ENCODE data around the gene TXNDC9.
"Not testable (repeated sequence)": the region's sequence is repeated elsewhere in the genome, so short reads cannot be mapped to it uniquely, and the experiment has no call there.

The TXNDC9 gene, protein sequence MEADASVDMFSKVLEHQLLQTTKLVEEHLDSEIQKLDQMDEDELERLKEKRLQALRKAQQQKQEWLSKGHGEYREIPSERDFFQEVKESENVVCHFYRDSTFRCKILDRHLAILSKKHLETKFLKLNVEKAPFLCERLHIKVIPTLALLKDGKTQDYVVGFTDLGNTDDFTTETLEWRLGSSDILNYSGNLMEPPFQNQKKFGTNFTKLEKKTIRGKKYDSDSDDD

DNA sequence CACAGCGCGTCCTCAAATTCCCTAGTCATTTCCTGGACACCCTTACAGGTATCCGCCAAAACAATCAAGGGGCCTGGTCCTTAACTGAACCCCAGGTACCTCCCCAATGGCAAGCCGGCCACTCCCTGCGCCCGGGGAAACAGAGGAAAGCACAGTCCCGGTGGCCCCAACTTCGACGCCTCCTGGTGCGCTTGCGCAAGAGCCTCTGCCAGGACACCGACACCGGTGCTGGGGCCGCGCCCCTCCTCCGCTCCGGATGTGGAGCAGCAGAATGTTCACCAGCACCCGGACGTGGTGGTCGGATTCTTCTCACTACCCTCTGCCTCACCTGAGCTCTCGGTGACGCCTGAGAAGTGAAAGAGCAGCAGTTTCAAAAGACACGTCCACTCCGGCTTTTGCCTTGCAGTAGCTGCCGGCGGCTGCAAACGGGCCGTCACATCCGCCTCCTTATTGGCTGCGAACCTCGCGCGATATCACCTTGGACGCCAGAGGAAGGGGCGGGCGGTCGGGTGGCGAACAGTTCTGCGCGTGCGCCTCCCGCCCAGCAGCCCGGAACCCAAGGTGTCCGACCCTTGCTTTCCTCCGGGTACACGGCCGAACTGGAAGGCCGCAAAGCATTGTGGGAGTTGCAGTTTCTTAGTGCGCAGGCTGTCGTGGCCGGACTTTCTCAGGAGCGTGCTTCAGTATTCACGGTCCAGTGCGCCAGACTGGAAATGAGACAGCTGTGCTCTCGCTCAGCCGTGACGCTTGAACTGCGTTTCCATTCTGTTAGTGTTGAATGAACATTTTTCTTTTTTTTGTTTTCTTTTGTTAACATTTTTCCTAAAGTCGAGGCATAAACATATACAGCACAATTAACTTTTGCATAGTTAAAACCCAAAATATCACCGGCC lies at the start of gene TXNDC9:
TSS of gene TXNDC9 (minus strand) at position 423 of the 893 bp plus-strand sequence. CDS start 3,123 bp downstream, outside the sequence.
- DNase-seq, result peak; percentile 91 to 97

DNA sequence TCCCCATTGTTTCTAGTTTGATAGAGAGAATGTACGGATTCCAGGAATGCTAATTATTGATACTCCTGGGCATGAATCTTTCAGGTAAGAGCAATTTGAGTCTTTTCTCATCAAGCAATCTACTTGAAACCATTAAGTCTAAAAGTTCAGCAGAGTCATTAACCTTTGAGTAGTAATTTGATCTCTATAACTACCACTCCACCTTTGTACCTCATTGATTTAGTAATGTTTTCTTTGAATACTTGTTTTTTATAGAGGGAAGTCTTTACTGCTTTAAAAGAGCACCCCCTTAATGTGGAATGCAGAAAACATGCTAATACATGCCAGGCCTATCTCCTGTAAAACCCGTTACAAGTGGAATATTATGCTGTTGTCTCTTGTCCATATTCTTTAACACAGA lies 46.0 kb upstream of the TXNDC9 start:
- no peak for DNase-seq

DNA sequence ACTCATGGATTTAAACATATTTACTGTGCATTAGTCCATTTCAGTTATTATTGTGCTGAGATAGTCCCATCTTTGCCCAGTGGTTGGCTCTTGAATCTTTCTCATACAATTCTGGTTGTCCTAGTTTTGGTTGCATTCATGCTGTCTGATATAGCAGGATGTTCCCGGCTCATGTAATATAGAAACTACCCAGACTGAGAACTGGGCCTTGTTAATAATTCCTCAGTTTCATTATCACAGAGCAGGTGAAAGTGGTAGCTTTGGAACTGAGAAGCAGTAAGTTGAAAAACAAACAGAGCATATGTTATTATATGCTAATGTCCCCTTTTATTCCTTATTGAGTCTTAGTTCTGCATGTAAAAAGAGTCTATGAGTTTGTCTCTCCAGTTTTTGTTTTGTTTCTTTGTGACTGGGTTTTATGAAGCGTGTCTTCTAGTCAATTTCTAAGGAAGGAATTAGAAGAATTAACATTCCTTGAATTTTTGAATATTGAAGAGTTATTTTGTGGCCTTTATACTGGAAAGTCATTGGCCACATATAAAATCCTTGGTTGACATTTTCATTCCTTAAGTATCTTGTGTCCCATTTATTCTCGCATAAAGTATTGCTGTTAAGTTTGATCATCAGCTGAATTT lies 44.4 kb upstream of the TXNDC9 start:
- no peak for DNase-seq

DNA sequence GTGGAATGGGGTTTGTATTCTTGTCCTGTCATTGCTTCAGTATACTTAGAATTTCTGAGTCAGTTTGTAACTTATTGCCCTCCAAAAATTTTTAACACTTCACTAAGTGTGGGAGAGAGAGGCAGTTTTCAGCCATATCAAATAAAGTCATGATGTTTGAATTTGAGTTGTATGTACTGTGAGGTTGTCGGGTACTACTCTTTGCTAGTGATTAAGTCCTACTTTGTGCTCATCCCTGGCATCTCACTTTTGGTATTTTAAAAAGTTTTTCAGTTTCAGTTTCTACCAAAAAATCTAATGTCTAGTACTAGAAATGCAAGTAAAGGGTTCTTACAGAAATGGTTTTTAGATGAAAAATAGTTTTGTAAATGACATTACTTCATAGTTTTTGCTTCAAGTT lies 41.7 kb upstream of the TXNDC9 start:
- DNase-seq, result no peak

DNA sequence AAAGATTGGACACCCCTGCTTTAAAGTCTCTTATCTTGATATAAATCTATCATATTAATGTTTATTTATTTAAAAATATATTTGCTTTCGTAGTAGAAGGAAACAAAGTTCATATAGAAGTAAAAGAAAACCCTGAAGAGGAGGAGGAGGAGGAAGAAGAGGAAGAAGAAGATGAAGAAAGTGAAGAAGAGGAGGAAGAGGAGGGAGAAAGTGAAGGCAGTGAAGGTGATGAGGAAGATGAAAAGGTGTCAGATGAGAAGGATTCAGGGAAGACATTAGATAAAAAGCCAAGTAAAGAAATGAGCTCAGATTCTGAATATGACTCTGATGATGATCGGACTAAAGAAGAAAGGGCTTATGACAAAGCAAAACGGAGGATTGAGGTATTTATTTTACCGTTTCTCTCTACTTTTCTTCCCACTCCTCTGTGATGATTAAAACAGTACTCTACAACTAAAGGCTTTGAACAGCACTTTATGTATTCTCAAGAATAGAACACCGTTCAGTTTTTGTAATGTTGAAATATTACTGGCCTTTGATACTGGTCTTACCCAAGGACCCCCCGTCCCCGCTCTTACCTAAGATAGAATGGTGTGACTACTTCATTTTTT lies 40.2 kb upstream of the TXNDC9 start:
- no peak for DNase-seq

DNA sequence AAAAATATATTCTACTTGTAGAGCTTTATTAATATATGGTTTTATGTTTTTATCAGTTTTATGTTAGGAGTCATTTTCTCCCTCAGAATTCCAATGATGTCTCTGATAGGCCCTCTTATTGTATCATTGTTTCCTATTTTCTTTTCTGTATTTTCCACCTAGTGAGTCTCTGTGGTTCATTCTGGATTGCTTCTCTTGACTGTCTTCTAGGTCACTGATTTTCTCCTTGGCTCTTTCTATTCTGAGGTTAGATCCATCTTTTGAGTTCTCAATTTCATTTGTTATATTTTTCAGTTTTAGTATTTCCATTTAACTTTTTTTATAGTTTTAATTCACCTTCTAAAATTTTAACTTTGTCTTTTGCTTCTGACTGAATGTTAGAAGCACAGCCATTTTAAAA lies 38.6 kb upstream of the TXNDC9 start:
- no peak for DNase-seq

DNA sequence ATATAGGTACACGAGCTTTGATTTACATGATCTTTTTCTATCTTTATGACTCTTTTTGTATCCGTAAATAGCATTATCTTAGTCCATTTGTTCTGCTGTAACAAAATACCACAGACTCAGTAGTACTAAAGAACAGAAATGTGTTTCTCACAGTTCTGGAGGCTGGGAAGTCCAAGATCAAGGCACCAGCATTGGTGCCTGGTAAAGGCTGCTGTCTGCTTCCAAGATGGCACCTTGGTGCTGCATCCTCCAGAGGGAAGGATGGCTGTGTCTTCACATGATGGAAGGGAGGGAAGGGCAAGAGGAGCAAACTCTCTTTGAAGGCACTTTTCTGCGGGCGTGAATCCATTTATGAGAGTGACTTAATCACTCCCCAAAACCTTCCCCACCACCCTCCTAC lies 37.0 kb upstream of the TXNDC9 start:
- no peak for DNase-seq

DNA sequence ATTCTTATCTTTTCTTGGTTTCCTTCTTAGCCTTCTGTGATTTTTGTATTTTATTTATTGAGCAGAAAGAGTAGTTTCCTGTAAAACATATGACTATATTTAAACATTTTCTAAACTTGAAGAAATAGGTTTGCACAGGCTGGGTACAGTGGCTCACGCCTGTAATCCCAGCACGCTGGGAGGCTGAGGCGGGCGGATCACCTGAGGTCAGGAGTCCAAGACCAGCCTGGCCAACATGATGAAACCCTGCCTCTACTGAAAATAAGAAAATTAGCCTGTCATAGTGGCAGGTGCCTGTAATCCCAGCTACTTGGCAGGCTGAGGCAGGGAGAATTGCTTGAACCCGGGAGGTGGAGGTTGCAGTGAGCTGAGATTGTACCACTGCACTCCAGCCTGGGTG lies 32.7 kb upstream of the TXNDC9 start:
- not testable (repeated sequence) for DNase-seq

DNA sequence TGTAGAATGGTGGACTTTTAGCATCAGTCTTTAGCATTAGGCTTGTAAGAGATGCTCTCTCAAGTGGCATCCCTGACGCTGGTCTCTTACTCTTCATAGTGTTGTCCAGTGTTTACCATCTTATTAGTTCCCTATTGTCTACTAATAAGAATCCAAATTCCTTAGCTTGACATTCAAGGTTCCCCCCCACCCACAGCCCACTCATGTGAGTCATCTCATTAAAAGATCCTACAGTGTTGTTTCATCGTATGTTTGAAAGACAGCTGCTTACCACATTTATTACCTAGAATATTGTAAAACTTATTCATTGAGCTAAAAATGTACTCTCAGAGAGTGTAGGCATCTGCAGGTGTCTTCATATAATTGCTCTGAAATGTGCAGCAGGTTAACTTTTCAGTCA lies 29.5 kb upstream of the TXNDC9 start:
- DNase-seq, result no peak

DNA sequence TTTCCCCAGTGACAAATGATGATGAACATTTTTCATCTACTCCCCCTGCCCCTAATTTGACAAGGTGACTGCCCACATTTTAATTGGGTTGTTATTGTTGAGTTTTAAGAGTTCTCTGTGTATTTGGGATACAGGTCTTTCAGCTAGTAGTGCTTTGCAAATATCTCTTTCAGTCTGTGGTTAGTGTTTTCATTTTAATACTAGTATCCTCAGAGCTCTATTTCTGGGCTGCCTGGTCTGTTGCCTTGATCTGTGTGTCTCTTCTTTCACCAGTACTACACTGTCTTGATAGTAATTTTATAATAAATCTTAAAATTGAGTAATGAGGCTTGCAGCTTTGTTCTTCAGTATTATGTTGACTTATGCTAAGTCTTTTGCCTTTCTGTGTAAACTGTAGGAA lies 20.7 kb upstream of the TXNDC9 start:
- no peak for DNase-seq

DNA sequence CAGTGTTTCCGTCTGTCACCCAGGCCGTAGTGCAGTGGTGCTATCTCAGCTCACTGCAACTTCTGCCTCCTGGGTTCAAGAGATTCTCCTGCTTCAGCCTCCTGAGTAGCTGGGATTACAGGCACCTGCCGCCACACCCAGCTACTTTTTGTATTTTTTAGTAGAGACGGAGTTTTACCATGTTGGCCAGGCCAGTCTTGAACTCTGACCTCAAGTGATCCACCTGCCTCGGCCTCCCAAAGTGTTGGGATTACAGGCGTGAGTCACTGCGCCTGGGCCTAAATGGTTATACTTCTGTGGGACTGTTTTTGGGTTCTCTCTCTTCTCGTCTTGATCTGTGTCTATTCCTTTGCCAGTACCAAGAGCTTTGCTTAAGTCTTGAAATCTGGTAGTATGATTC lies 18.7 kb upstream of the TXNDC9 start:
- not testable (repeated sequence) for DNase-seq

DNA sequence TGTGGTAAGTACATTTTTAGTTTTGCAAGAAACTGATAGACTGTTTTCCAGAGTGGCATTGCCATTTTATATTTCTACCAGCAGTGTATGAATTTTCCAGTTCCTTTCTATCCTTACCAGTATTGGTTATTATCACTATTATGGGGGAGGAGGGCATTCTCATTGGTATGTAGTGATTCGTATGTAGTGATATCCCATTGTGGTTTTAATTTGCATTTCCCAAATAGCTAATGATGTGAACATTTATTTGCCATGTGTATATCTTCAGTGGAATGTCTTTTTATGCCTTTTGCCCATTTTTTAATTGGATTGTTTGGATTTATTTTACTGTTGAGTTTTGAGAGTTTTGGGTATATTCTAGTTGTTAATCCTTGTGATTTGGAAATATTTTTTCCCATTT lies 17.9 kb upstream of the TXNDC9 start:
- DNase-seq, result no peak

DNA sequence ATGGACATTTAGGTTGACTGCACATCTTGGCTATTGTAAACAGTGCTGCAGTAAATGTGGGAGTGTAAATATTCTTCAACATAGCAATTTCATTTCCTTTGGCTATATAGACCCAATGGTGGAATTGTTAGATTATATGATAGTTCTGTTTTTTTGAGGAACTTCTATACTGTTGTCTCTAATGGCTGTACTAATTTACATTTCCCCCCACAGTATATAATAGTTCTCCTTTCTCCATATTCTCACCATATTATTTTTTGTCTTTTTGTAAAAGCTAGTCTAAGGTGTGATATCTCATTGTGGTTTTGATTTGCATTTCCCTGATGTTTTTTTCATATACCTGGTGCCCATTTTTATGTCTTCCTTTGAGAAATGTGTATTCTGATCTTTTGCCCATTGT lies 14.1 kb upstream of the TXNDC9 start:
- no peak for DNase-seq

DNA sequence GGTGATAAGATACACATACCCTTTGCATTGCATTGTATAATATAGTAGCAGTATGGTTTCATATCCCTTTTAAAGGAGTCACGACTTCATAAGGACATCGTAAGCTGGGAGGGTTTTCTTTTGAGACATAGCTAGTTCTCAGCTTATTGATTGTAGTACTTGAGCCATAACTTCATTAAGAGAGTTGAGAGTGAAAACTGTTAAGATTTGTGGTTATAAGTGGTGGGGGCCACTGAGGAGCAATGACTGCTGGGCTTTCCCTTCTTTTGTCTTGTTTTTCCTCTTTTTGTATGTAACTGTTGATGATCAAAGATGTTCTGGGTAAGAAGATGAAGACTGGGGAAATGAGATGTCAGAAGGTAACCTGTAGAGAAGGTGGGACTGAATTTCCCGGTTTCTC lies 12.0 kb upstream of the TXNDC9 start:
- DNase-seq, result no peak

DNA sequence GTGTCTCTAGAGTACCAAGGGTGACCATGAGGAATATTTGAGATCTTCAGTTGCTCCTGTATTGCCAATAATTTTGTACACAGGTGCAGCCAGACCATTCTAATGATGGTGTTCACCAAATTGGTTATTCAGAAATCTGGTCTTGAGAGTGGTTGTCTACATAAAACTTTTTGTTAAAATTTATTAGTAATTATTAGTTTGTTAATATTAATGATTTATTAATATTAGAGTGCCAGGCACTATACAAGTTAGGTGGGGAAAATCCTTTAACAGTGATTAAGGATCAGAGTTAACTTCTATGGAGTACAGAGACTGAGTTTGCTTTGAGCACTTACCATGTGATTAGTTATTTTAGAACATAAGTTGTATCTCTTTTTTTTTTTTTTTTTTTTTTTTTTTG lies 10.1 kb upstream of the TXNDC9 start:
- no peak for DNase-seq

DNA sequence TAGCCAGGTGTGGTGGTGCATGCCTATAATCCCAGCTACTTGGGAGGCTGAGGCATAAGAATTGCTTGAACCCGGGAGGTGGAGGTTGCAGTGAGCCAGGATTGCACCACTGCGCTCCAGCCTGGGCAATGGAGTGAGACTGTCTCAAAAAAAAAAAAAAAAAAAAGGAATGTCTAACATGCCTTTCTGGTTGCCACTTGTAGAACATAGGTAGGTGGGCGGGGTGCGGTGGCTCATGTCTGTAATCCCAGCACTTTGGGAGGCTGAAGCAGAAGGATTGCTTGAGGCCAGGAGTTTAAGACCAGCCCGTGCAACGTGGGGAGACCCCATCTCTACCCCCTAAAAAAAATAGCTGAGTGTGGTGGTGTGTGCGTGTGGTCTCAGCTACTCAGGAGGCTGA lies 9.3 kb upstream of the TXNDC9 start:
- DNase-seq, result not testable (repeated sequence)

DNA sequence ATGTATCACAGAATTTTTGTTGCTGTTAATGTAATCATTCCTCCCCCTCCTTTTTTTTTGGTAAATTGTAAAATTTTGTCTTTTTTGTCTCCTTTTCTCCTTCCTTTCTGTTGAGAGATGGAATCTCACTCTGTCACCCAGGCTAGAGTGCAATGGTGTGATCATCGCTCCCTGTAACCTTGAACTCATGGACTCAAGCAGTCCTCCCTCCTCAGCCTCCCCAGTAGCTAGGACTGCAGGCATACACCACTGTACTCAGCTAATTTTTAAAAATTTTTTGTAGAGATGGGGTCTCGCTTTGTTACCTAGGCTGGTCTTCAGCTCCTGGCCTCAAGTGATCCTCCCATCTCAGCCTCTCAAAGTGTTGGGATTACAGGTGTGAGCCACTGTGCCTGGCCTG lies 6.4 kb upstream of the TXNDC9 start:
- DNase-seq, result no peak

DNA sequence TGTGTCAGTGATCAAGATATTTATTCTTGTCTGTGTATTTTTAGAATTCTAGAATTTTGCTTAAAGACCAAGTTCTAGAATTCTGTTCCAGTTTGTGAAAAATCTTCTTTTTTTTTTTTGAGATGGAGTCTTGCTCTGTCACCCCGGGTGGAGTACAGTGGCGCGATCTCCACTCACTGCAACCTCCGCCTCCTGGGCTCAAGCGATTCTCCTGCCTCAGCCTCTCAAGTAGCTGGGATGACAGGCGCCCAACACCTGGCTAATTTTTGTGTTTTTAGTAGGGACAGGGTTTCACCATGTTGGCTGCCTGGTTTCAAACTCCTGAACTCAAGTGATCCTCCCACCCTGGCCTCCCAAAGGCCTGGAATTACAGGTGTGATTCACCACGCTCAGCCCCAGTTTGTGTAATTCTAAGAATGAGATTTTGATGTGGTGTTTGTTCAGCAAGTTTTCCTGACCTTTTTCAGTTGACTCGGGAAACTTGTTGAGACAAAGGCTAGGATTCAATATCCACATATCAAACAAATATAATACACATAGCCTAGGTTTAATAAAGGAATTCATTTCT lies 4.6 kb upstream of the TXNDC9 start:
- DNase-seq, result no peak

DNA sequence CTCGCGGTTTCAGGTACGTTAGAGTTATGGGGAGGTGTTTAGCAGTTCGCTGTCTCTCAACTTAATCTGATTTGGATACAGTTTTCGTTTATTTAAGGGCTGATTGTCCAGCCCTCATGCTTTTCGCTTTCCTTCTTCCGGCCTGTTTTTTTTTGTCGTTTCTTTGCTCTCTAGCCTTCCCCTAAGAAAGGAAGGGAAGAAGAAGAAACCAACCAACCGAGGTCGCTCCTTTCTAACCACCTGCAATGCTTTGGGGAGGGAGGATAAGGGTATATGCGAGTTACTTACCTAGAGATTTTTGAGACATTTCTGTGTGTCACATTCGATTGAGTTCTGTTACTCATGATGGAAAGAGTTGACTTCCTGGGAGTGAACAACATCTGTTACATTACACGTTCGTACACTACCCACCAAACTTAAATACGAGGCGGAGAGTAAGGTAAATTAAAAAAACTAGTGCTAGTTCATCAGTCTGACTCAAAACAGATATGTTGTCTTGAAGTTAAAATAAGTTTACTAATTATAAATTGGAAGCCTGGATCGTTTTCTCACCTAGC lies 2.0 kb upstream of the TXNDC9 start:
- peak in 1 of 2 donors; percentile 6 for DNase-seq

DNA sequence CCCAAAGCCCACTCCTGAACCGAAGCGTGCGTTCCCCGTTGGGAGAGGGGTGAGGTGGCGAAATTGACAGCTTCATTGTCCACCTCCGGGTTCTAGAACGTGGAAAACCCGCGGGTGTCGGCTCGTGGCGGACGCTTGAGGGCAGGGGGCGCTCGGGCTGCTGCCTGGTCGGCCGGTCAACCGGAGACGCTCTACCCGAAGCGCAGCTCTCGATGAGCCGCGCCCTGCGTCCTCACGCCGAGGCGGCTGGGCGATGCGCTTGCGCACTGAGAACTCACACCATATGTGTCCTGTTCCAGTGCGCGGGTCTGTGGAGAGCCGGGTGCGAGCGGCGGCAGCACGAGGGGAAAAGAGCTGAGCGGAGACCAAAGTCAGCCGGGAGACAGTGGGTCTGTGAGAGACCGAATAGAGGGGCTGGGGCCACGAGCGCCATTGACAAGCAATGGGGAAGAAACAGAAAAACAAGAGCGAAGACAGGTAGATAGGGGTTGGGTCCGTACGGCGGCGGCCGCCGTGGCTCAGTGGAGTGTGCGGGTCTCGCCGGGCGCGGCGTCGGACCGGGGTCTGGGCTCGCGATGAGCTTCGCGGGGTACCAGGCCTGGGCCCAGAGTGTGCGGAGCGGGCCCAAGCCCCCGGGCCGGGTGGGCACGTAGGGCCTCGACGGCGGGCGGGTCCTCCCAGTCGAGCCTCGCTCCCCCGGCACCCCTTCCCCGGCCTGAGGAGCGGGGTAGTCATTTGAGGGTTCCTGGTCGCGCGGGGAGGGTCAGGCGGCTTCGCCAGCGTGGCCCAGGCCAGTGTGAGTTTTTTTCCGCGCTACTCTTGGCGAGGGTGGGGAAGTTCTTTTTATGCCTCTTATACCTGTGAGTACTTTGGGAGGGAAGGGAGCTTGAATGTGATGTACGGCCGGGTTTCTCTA lies 1.2 kb upstream of the TXNDC9 start, which contains the start of gene EIF5B:
TSS of gene EIF5B (plus strand) at position 277 of the 916 bp plus-strand sequence. CDS start at position 443, 166 bp downstream.
- peak; percentile 73 to 84 for DNase-seq

DNA sequence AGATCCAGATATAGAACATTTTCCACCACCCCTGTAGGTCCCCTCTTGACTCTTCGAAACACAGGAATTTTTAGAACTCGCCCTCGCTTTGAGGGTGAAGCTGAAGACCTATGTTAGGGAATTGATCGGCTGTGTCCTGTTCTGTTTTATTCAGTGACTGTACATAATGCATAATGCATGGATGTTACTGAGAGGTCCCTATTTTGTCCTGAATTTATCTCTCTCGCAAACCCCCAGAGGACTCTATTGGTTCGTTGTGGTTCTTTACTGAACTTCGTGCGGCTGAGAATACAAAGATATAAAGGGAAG lies 625 bp upstream of the TXNDC9 start:
- DNase-seq, result no peak

DNA sequence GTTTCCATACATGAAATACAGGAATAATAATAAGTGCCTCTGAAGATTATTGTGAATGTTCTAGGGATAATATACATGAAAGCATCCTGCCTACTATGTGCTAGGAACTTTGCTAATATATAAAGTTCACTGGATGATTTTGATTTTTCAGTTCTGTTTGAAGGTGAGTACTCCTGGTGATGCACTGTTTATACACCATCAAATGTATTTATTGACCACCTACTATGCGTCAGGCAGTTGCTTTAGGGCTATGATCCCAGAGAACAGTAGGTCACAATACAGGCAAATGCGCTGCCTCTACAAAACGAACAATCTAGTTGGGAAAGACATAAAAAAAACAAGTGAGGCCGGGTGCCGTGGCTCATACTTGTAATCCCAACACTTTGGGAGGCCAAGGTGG lies 10.7 kb downstream of the TXNDC9 start:
- no peak for DNase-seq
